Measurements from ENCODE around the gene CHGA. TPM values are rescaled to one million over a fixed set of nuclear protein-coding genes. Genes with fewer than 3 reads are reported as not detected.

CHGA gene
- total RNA-seq, 1 donor, result not detected

- no peaks in the 10 kb centered on the region for H3K79me2 ChIP-seq (ENCODE audit: insufficient read depth, low read length)
- H3K4me2 ChIP-seq (ENCODE audit: insufficient read depth, low read length), result no peak overlapping the region
- peaks cover 3% of the 10 kb centered on the region for H4K20me1 ChIP-seq (ENCODE audit: insufficient read depth, low read length)
- H3K9me3 ChIP-seq (ENCODE audit: low read depth, low read length), result no peaks in the 10 kb centered on the region
- H3K4me1 ChIP-seq (ENCODE audit: insufficient read depth, low read length), result no peaks in the 10 kb centered on the region
- DNase-seq (ENCODE audit: insufficient read length, low spot score, missing footprints), result no peak
- no peak overlapping the region for H3K4me3 ChIP-seq (ENCODE audit: insufficient read depth, low read length)
- no peak for TF ChIP-seq CTCF (IDR thresholded peaks at IDR 0.05; ENCODE audit: extremely low read depth, low read depth, low read length)
- H3K27me3 ChIP-seq (ENCODE audit: insufficient read depth, low read length), result no peaks in the 10 kb centered on the region
- H3K27ac ChIP-seq (ENCODE audit: low read depth, low read length), result no peak overlapping the region
- H3K36me3 ChIP-seq (ENCODE audit: insufficient read depth, low read length), result no peaks in the 10 kb centered on the region
- H2AFZ ChIP-seq (ENCODE audit: low read length), result no peak overlapping the region
Measured at GRCh38 chr14:92954933-92955332, 32.0 kb downstream of the CHGA start.

DNA sequence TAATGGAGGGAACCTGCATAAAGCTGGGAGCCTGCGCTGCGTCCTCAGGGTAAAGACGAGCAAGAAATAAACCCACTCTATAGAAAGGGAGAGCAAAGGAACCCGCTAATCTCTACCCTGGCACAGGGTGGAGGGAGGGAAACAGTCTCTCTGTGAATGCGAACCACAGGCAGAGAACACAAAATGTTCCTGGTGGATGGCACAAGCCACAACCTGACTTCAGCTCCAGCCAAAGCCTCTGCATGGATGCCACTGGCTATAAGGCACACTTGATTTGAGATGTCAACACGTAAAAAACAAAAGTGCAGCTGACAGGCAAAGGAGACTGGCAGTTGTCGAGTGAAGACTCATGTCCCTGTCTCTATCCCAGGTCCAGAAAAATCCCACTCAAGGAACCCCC is 32.4 kb downstream of the CHGA start:
- Histone ChIP-seq H3K27me3 (ENCODE audit: insufficient read depth, low read length) (no peaks in the 10 kb centered on the region), H3K4me2 (ENCODE audit: insufficient read depth, low read length) (no peak overlapping the region), H2AFZ (ENCODE audit: low read length) (no peak overlapping the region), H3K36me3 (ENCODE audit: insufficient read depth, low read length) (no peaks in the 10 kb centered on the region), H3K9me3 (ENCODE audit: low read depth, low read length) (no peaks in the 10 kb centered on the region), H3K27ac (ENCODE audit: low read depth, low read length) (no peak overlapping the region), H4K20me1 (ENCODE audit: insufficient read depth, low read length) (peaks cover 3% of the 10 kb centered on the region), H3K4me1 (ENCODE audit: insufficient read depth, low read length) (no peaks in the 10 kb centered on the region), H3K79me2 (ENCODE audit: insufficient read depth, low read length) (no peaks in the 10 kb centered on the region), H3K4me3 (ENCODE audit: insufficient read depth, low read length) (no peak overlapping the region)
- DNase-seq (ENCODE audit: insufficient read length, low spot score, missing footprints), result no peak
- TF ChIP-seq CTCF (IDR thresholded peaks at IDR 0.05; ENCODE audit: extremely low read depth, low read depth, low read length), result no peak

GRCh38 chr14:92956961-92957360 is 34.0 kb downstream of the CHGA start:
- H3K27ac ChIP-seq (ENCODE audit: low read depth, low read length), result no peak overlapping the region
- no peak overlapping the region for H2AFZ ChIP-seq (ENCODE audit: low read length)
- H4K20me1 ChIP-seq (ENCODE audit: insufficient read depth, low read length), result no peaks in the 10 kb centered on the region
- no peak overlapping the region for H3K4me3 ChIP-seq (ENCODE audit: insufficient read depth, low read length)
- H3K27me3 ChIP-seq (ENCODE audit: insufficient read depth, low read length), result no peaks in the 10 kb centered on the region
- TF ChIP-seq CTCF (IDR thresholded peaks at IDR 0.05; ENCODE audit: extremely low read depth, low read depth, low read length), result no peak
- H3K36me3 ChIP-seq (ENCODE audit: insufficient read depth, low read length), result no peaks in the 10 kb centered on the region
- H3K4me2 ChIP-seq (ENCODE audit: insufficient read depth, low read length), result no peak overlapping the region
- no peaks in the 10 kb centered on the region for H3K9me3 ChIP-seq (ENCODE audit: low read depth, low read length)
- H3K4me1 ChIP-seq (ENCODE audit: insufficient read depth, low read length), result peaks cover 8% of the 10 kb centered on the region
- no peaks in the 10 kb centered on the region for H3K79me2 ChIP-seq (ENCODE audit: insufficient read depth, low read length)
- DNase-seq (ENCODE audit: insufficient read length, low spot score, missing footprints), result no peak

DNA sequence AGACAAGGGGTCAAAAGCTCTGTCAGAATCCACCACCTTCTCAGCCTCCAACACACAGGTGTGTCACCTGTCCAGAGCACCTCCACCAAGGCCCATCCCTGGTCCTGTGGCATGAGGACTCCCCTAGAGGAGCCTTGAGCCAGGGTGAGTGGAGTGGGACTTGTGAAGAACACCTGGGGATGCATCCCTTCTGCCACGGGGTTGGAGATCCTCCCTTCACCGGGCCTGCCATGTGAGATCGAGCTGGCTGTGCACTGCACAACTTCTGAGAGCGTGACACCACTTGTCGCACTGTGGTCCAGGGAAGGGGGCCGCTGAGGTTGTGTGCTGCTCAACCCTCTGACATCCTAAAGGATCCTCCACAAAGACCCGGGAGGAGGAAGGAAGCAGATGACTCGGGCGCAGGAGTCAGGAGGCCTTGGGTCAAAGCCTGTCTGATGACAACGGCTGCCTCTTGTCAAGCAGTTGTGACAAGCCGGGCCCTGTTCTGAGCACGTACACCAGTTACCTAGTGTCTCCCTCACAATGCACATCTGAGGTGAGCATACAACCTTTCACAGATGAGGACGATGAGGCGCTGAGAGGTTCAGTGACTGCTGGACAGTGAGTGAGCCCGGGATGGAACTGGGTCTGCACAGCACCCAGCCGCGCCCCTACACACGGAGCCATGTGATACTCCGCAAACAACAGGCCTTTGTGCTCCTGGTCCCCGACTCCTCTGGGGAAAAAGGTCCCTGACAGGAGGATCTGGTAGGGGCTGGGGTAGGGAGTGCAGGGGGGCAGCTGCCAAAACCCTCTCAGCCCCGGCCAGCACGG is 35.6 kb downstream of the CHGA start:
- Histone ChIP-seq H4K20me1 (ENCODE audit: insufficient read depth, low read length) (no peaks in the 10 kb centered on the region), H3K4me1 (ENCODE audit: insufficient read depth, low read length) (peaks cover 9% of the 10 kb centered on the region), H3K79me2 (ENCODE audit: insufficient read depth, low read length) (no peaks in the 10 kb centered on the region), H3K27ac (ENCODE audit: low read depth, low read length) (no peak overlapping the region), H3K4me3 (ENCODE audit: insufficient read depth, low read length) (no peak overlapping the region), H3K27me3 (ENCODE audit: insufficient read depth, low read length) (no peaks in the 10 kb centered on the region), H3K36me3 (ENCODE audit: insufficient read depth, low read length) (no peaks in the 10 kb centered on the region), H3K9me3 (ENCODE audit: low read depth, low read length) (no peaks in the 10 kb centered on the region), H2AFZ (ENCODE audit: low read length) (no peak overlapping the region), H3K4me2 (ENCODE audit: insufficient read depth, low read length) (no peak overlapping the region)
- peak; percentile 58 for DNase-seq (ENCODE audit: insufficient read length, low spot score, missing footprints)
- no peak for TF ChIP-seq CTCF (IDR thresholded peaks at IDR 0.05; ENCODE audit: extremely low read depth, low read depth, low read length)

Data from osteoblast (primary cell).